ENCODE measurements around the gene MFSD2A. TPM values are rescaled to one million over a fixed set of nuclear protein-coding genes. Genes with fewer than 3 reads are reported as not detected.
A peak's percentile ranks its signal among the peaks of the same experiment; 100 is the strongest.
"Not testable (repeated sequence)": the region's sequence is repeated elsewhere in the genome, so short reads cannot be mapped to it uniquely, and the experiment has no call there.

MFSD2A gene
- total RNA-seq, 1 experiment from 2014 or later = 6.6 TPM

GRCh38 chr1:39984951-39985350 lies 30.0 kb downstream of the MFSD2A start:
- in situ Hi-C loops (cut with HindIII; ENCODE audit: low pct_unique_long_range_greater_than_20kb, low sequenced_read_pairs) = no loop called here
- DNase-seq (ENCODE audit: low read depth) = no peak

- no peak for DNase-seq (ENCODE audit: low read depth)
- in situ Hi-C loops (cut with HindIII; ENCODE audit: low pct_unique_long_range_greater_than_20kb, low sequenced_read_pairs) = no loop called here
These were observed 32.9 kb downstream of the MFSD2A start for GRCh38 chr1:39987869-39988268.

GRCh38 chr1:39988618-39989343 lies 33.8 kb downstream of the MFSD2A start:
- DNase-seq (ENCODE audit: low read depth) = no peak
- in situ Hi-C loops (cut with HindIII; ENCODE audit: low pct_unique_long_range_greater_than_20kb, low sequenced_read_pairs) = no loop called here

GRCh38 chr1:39990428-39990827 lies 35.5 kb downstream of the MFSD2A start:
- DNase-seq (ENCODE audit: low read depth) = no peak
- in situ Hi-C loops (cut with HindIII; ENCODE audit: low pct_unique_long_range_greater_than_20kb, low sequenced_read_pairs) = no loop called here

- in situ Hi-C loops (cut with HindIII; ENCODE audit: low pct_unique_long_range_greater_than_20kb, low sequenced_read_pairs) = no loop called here
These were observed 37.3 kb downstream of the MFSD2A start for GRCh38 chr1:39992234-39992633.

GRCh38 chr1:39992888-39993287 lies 37.9 kb downstream of the MFSD2A start:
- in situ Hi-C loops (cut with HindIII; ENCODE audit: low pct_unique_long_range_greater_than_20kb, low sequenced_read_pairs) = no loop called here
- no peak for DNase-seq (ENCODE audit: low read depth)

More at GRCh38 chr1:39992234-39992633, 37.3 kb downstream of the MFSD2A start:
- no peak for DNase-seq (ENCODE audit: low read depth)

GRCh38 chr1:39995973-39996393 lies 41.0 kb downstream of the MFSD2A start:
- no peak for DNase-seq (ENCODE audit: low read depth)
- in situ Hi-C loops (cut with HindIII; ENCODE audit: low pct_unique_long_range_greater_than_20kb, low sequenced_read_pairs) = no loop called here

- in situ Hi-C loops (cut with HindIII; ENCODE audit: low pct_unique_long_range_greater_than_20kb, low sequenced_read_pairs) = no loop called here
- DNase-seq (ENCODE audit: low read depth) = no peak
These were observed 41.6 kb downstream of the MFSD2A start for GRCh38 chr1:39996396-39997004.

- DNase-seq (ENCODE audit: low read depth) = no peak
- in situ Hi-C loops (cut with HindIII; ENCODE audit: low pct_unique_long_range_greater_than_20kb, low sequenced_read_pairs) = no loop called here
These were observed 46.5 kb downstream of the MFSD2A start for GRCh38 chr1:40001456-40001855.

GRCh38 chr1:40003156-40004093 lies 48.5 kb downstream of the MFSD2A start:
- no peak for DNase-seq (ENCODE audit: low read depth)
- in situ Hi-C loops (cut with HindIII; ENCODE audit: low pct_unique_long_range_greater_than_20kb, low sequenced_read_pairs) = no loop called here

- no peak for DNase-seq (ENCODE audit: low read depth)
- in situ Hi-C loops (cut with HindIII; ENCODE audit: low pct_unique_long_range_greater_than_20kb, low sequenced_read_pairs) = no loop called here
These were observed 49.9 kb downstream of the MFSD2A start for GRCh38 chr1:40004857-40005256.

- in situ Hi-C loops (cut with HindIII; ENCODE audit: low pct_unique_long_range_greater_than_20kb, low sequenced_read_pairs) = not testable (repeated sequence)
These were observed 52.6 kb downstream of the MFSD2A start for GRCh38 chr1:40007481-40008034.

GRCh38 chr1:40011198-40011597 lies 56.3 kb downstream of the MFSD2A start:
- in situ Hi-C loops (cut with HindIII; ENCODE audit: low pct_unique_long_range_greater_than_20kb, low sequenced_read_pairs) = no loop called here
- no peak for DNase-seq (ENCODE audit: low read depth)

More at GRCh38 chr1:40007481-40008034, 52.6 kb downstream of the MFSD2A start:
- DNase-seq (ENCODE audit: low read depth) = not testable (repeated sequence)

- in situ Hi-C loops (cut with HindIII; ENCODE audit: low pct_unique_long_range_greater_than_20kb, low sequenced_read_pairs) = no loop called here
- DNase-seq (ENCODE audit: low read depth) = no peak
These were observed 59.3 kb downstream of the MFSD2A start for GRCh38 chr1:40014253-40014706.

GRCh38 chr1:40014812-40015594 lies 60.1 kb downstream of the MFSD2A start:
- peak; percentile 28 for DNase-seq (ENCODE audit: low read depth)
- in situ Hi-C loops (cut with HindIII; ENCODE audit: low pct_unique_long_range_greater_than_20kb, low sequenced_read_pairs) = no loop called here

GRCh38 chr1:40017951-40018575 lies 63.1 kb downstream of the MFSD2A start:
- in situ Hi-C loops (cut with HindIII; ENCODE audit: low pct_unique_long_range_greater_than_20kb, low sequenced_read_pairs) = no loop called here
- no peak for DNase-seq (ENCODE audit: low read depth)

Data from Caki2 (cell line).